BE2C (cell line): ENCODE measurements around the gene PIP4K2A.

ENCODE experiments used
- DNase-seq: peaks from one replicate; pipeline ENCODE4 v3.0.0-alpha.2; 2020
- H3K27me3 ChIP-seq: fragments of 250-450 bp; sonication (Bioruptor Pico); 2 replicates; pipeline ENCODE4 v1.5.1; 2020; ENCODE audit warnings: mild to moderate bottlenecking
- H3K36me3 ChIP-seq: fragments of 250-450 bp; sonication (Bioruptor Pico); 2 replicates; pipeline ENCODE4 v1.5.1; 2020; ENCODE audit warnings: mild to moderate bottlenecking
- H3K4me1 ChIP-seq: fragments of 250-450 bp; sonication (Bioruptor Pico); 2 replicates; pipeline ENCODE4 v1.5.1; 2020
- H3K4me3 ChIP-seq: 2 replicates; pipeline ENCODE4 v1.5.1; 2011; ENCODE audit warnings: low read depth, low read length
- H3K9me3 ChIP-seq: fragments of 250-450 bp; sonication (Bioruptor Pico); 2 replicates; pipeline ENCODE4 v1.5.1; 2020
- TF ChIP-seq, protein P1 (sequence below): IDR thresholded peaks from 2 replicates; pipeline ENCODE4 v1.5.1; 2012; ENCODE audit warnings: mild to moderate bottlenecking, low read depth, low read length

The PIP4K2A gene

DNA sequence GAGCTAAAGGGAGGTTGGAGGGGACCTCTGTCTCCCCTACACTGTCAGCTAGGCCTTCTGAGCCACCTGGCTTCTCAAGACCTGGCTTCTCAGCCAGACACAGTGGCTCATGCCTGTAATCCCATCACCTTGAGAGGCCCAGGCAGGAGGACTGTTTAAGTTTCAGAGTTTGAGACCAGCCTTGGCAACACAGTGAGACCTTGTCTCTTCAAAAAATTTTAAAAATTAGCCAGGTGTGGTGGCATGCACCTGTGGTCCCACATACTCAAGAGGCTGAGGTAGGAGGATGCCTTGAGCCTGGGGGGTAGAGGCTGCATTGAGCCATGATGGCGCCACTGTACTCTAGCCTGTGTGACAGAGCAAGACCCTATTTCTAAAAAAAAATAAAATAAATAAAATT, 33.1 kb downstream of the PIP4K2A start:
- TF ChIP-seq, protein P1, sequence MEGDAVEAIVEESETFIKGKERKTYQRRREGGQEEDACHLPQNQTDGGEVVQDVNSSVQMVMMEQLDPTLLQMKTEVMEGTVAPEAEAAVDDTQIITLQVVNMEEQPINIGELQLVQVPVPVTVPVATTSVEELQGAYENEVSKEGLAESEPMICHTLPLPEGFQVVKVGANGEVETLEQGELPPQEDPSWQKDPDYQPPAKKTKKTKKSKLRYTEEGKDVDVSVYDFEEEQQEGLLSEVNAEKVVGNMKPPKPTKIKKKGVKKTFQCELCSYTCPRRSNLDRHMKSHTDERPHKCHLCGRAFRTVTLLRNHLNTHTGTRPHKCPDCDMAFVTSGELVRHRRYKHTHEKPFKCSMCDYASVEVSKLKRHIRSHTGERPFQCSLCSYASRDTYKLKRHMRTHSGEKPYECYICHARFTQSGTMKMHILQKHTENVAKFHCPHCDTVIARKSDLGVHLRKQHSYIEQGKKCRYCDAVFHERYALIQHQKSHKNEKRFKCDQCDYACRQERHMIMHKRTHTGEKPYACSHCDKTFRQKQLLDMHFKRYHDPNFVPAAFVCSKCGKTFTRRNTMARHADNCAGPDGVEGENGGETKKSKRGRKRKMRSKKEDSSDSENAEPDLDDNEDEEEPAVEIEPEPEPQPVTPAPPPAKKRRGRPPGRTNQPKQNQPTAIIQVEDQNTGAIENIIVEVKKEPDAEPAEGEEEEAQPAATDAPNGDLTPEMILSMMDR, result no peak
- Histone ChIP-seq H3K27me3 (no peaks in the 10 kb centered on the region), H3K36me3 (no peaks in the 10 kb centered on the region), H3K4me3 (no peak overlapping the region), H3K4me1 (peaks cover 29% of the 10 kb centered on the region), H3K9me3 (no peaks in the 10 kb centered on the region)
- no peak for DNase-seq

DNA sequence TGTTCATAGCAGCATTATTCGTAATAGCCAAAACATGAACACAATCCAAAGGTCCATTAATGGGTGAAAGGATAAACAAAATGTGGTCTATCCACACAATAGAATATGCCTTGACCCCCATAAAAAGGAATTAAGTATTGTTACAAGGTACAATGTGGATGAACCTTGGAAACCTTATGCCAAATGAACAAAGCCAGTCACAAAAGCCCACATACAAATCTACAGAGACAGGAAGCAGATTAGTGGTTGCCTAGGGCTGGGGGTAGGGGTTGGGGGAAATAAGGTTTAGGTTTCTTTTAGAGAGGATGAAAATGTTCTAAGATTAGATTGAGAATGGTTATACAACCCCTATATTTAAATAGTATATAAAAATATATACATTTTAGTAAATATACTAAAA, 34.8 kb downstream of the PIP4K2A start:
- no peak for DNase-seq
- no peaks in the 10 kb centered on the region for H3K27me3 ChIP-seq
- TF ChIP-seq, protein P1, result no peak
- H3K9me3 ChIP-seq, result no peaks in the 10 kb centered on the region
- H3K4me1 ChIP-seq, result peaks cover 29% of the 10 kb centered on the region
- H3K36me3 ChIP-seq, result no peaks in the 10 kb centered on the region
- no peak overlapping the region for H3K4me3 ChIP-seq

DNA sequence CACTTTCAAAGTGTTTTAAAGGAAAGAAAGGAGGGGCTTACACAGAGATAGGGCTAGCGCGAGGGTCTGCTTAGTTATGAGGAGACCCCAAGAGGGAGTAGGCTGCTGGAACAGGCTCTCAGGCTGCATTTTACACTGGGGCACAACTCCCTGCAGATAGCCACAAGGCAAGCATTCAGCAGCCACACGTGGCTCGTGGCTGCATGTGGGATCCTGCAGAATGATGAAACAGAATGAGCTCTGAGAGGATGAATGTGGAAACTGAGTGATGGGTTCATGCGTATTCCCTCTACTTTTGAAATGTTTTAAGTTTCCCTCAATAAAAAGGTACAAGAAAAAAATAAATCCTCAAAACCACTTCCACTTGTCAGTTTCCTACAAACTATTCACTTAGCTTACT, 37.0 kb downstream of the PIP4K2A start:
- H3K4me3 ChIP-seq, result no peak overlapping the region
- peaks cover 21% of the 10 kb centered on the region for H3K4me1 ChIP-seq
- TF ChIP-seq, protein P1, result no peak
- no peaks in the 10 kb centered on the region for H3K27me3 ChIP-seq
- no peaks in the 10 kb centered on the region for H3K9me3 ChIP-seq
- no peak for DNase-seq
- H3K36me3 ChIP-seq, result no peaks in the 10 kb centered on the region

DNA sequence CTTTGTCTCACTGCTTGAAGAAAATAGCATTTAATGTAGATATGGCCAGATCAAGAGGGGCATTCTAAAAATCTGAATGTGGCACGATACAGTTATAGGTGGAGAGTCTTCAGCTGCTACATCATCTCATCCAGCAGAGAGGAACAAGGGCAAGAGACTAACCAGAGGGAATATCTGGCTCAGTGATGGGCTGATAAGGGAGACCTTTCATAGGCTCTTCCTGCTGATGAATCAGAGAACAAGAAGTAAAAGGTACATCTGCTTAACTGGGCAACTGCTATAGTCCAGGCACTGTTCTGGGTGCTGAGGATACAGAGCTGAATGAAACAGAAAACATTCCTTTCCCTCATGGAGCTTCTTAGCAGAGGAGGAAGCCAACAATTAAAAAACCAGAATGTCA, 37.9 kb downstream of the PIP4K2A start:
- H3K4me3 ChIP-seq, result no peak overlapping the region
- H3K36me3 ChIP-seq, result no peaks in the 10 kb centered on the region
- DNase-seq, result no peak
- H3K9me3 ChIP-seq, result no peaks in the 10 kb centered on the region
- TF ChIP-seq, protein P1, result no peak
- peaks cover 18% of the 10 kb centered on the region for H3K4me1 ChIP-seq
- no peaks in the 10 kb centered on the region for H3K27me3 ChIP-seq

DNA sequence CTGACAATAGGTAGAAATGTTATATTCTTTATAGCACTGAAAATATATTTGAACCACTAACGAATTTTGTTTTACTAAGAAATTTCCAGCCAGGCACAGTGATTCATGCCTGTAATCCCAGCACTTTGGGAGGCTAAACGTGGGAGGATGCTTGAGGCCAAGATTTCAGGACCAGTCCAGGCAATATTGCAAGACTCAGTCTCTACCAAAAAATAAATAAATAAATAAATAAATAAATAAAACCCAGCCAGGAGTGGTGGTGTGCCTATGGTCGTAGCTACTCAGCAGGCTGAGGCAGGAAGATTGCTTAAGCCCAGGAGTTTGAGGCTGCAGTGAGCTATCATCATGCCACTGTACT, 39.8 kb downstream of the PIP4K2A start:
- no peaks in the 10 kb centered on the region for H3K36me3 ChIP-seq
- DNase-seq, result no peak
- TF ChIP-seq, protein P1, result no peak
- H3K4me3 ChIP-seq, result no peak overlapping the region
- H3K9me3 ChIP-seq, result no peaks in the 10 kb centered on the region
- H3K27me3 ChIP-seq, result no peaks in the 10 kb centered on the region
- H3K4me1 ChIP-seq, result peaks cover 18% of the 10 kb centered on the region

DNA sequence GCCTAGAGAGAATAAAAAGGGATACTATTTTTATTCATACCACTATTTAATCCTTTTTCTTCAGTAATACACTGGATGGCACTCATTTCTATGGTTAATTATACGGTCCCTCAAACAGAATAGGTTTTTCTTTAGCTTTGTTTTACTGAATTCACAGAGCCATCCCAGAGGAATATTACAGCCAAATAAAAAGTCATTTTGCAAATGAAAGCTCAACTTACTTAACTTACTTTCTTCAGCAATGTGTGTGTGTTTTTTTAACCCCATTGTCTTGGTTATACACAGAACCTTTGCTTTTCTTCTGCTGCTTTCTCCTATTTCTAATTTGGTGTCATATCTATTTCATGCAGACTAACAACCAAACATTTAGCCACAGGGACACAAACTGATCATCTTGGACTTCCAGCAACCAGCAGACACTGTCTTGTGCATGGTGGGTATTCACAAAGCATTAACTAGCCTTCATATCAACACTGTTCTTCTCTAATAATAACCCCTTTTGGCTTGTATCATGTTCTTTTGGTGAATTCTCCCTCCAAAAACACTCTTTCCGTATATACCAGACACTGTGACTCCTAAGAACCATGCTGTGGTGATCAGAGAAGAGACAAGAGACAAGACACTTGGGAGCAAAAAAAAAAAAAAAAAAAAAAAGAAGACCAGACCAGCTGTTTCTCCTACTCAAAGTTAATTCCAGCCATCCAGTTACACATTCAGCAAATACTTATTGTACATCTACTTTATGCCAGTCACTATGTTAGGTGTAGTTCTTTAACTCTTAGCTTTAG, 40.4 kb downstream of the PIP4K2A start:
- Histone ChIP-seq H3K4me1 (peaks cover 18% of the 10 kb centered on the region), H3K36me3 (no peaks in the 10 kb centered on the region), H3K9me3 (no peaks in the 10 kb centered on the region), H3K4me3 (no peak overlapping the region), H3K27me3 (no peaks in the 10 kb centered on the region)
- no peak for DNase-seq
- TF ChIP-seq, protein P1, result no peak
